OCI-LY1 (cell line): ENCODE results near the gene DNAH7.

Source experiments
- EZH2 ChIP-seq: fragments of 200-600 bp; sonication (generic), shearing (Covaris generic); IDR thresholded peaks from 2 replicates; pipeline ENCODE4 v1.8.0; 2017; ENCODE audit warnings: borderline replicate concordance, mixed run types, mild to moderate bottlenecking, antibody characterized with exemption, low read length, moderate library complexity, mixed read lengths
- TF ChIP-seq, protein P1 (sequence below): fragments of 200-600 bp; sonication (generic), shearing (Covaris generic); IDR thresholded peaks from 2 replicates; pipeline ENCODE4 v1.5.1; 2017; ENCODE audit warnings: mild to moderate bottlenecking, antibody characterized with exemption, low read length, moderate library complexity, mixed read lengths

DNA sequence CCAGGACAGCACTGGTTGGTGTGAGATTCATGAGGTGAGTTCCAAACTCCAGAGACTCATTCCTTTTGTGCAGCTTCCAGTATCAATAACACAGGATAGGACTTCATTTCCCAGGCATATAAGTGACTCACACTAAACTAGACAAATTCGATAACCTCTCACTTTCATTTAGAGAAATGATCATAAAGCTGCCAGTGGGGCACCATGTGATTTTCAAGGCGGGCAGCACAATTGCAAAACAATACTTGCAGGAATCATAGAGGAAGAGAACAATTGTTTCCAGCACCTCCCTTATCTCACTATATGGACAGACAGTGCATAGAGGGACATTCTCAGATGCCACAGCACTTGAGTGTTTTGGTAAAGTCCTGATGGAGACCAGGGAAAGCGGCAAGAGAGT is 31.3 kb upstream of the DNAH7 start:
- TF ChIP-seq, protein P1, sequence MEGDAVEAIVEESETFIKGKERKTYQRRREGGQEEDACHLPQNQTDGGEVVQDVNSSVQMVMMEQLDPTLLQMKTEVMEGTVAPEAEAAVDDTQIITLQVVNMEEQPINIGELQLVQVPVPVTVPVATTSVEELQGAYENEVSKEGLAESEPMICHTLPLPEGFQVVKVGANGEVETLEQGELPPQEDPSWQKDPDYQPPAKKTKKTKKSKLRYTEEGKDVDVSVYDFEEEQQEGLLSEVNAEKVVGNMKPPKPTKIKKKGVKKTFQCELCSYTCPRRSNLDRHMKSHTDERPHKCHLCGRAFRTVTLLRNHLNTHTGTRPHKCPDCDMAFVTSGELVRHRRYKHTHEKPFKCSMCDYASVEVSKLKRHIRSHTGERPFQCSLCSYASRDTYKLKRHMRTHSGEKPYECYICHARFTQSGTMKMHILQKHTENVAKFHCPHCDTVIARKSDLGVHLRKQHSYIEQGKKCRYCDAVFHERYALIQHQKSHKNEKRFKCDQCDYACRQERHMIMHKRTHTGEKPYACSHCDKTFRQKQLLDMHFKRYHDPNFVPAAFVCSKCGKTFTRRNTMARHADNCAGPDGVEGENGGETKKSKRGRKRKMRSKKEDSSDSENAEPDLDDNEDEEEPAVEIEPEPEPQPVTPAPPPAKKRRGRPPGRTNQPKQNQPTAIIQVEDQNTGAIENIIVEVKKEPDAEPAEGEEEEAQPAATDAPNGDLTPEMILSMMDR = no peak
- no peak for TF ChIP-seq EZH2
